GM18951 (cell line): ENCODE data around the gene RNF213.

Source experiments
- POLR2A ChIP-seq: IDR thresholded peaks from 4 replicates; pipeline ENCODE4 v1.6.1; 2011; ENCODE audit warnings: mild to moderate bottlenecking; ENCODE audit not compliant: insufficient read length, insufficient read depth; ENCODE audit errors: extremely low read depth
- in situ Hi-C: fragments of 300-500 bp; cut with MboI; formaldehyde crosslinking; loops from one replicate; pipeline ENCODE4 v1.12.0; 2022; ENCODE audit warnings: low sequenced_read_pairs, mixed read lengths, inconsistent platforms; ENCODE audit not compliant: unreplicated experiment

The RNF213 gene

DNA sequence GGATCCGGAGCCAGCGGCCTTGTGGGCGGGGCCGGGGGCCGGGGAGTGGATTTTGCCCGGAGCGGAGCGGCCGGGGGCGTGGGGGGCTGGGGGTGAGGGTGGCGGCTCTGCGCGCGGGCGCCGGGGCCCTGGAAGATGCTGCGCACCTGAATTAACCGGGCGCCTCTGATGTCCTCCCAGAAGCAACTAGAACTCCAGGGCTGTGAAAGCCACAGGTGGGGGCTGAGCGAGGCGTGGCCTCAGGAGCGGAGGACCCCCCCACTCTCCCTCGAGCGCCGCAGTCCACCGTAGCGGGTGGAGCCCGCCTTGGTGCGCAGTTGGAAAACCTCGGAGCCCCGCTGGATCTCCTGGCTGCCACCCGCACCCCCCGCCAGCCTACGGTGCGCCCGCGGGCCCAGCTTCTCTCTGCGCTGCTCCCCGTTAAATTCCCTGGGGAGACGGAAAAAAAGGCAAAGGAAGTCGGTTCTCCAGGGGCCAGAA is 39.9 kb upstream of the RNF213 start:
- no peak for TF ChIP-seq POLR2A
- in situ Hi-C loops = no loop called here

- in situ Hi-C loops = no loop called here
- TF ChIP-seq POLR2A = no peak
Measured at GRCh38 chr17:80221351-80222105, 39.1 kb upstream of the RNF213 start.

DNA sequence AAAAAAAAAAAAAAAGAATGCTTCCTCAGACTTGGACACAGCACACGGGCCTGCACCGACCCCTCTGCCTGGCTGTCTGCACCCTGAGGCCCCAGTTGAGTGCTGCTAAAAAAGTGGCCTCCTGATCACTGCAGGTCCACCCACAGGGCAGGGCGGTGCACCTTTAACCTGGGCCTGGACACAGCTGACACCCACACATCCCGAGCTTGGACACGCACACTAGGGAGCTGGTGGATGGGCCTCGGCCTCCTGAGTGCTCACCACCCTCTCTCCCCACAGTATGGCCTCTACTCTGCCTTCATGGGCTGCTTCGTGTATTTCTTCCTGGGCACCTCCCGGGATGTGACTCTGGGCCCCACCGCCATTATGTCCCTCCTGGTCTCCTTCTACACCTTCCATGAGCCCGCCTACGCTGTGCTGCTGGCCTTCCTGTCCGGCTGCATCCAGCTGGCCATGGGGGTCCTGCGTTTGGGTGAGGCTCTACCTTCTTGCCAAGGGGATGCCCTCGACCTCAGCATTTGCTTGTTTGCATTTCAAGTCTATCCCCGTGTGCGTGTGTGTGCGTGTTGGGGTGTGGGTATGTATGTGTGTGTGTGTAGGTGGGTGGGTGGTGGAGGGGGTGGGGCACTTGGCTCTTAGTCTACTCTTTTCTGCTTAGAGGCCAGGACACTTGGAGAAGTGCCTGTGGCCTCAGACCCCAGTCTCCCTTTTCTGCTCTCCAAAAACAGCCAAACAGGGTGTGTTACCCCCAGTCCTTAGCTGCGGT is 38.1 kb upstream of the RNF213 start:
- TF ChIP-seq POLR2A = no peak
- in situ Hi-C loops = no loop called here

- TF ChIP-seq POLR2A = no peak
- in situ Hi-C loops = no loop called here
Measured at GRCh38 chr17:80223142-80223815, 37.4 kb upstream of the RNF213 start.

DNA sequence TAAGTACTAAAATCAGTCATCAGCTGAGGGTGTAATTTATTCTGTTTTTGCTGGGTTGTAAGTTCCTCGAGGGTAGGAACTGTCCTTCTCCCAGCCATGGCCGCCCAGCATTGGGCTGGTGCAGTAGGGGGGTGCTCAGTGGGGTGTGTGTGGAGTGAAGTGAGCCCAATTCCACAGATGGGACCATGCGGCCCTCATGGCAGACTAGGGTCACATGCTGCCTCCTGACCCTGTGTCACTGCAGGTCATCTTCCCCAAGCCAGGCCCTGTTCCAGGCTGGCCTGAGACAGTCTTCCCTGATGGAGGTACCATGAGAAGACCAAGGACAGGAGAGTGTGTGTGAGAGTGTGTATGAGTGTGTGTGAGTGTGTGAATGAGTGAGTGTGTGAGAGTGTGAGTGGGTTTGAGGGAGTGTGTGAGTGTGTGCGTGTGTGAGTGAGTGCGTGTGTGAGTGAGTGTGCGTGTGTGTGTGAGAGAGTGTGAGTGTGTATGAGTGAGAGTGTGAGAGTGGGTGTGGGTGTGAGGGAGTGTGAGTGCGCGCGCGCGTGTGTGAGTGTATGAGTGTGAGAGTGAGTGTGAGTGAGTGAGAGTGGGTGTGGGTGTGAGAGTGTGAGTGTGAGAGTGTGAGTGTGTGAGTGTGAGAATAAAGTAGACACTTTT is 36.7 kb upstream of the RNF213 start:
- in situ Hi-C loops = no loop called here
- no peak for TF ChIP-seq POLR2A

- in situ Hi-C loops = no loop called here
- TF ChIP-seq POLR2A = no peak
Measured at GRCh38 chr17:80224683-80225082, 36.0 kb upstream of the RNF213 start.

GRCh38 chr17:80225230-80225629 is 35.4 kb upstream of the RNF213 start:
- in situ Hi-C loops = no loop called here
- no peak for TF ChIP-seq POLR2A

- TF ChIP-seq POLR2A = no peak
- in situ Hi-C loops = no loop called here
Measured at GRCh38 chr17:80227156-80227555, 33.5 kb upstream of the RNF213 start.

DNA sequence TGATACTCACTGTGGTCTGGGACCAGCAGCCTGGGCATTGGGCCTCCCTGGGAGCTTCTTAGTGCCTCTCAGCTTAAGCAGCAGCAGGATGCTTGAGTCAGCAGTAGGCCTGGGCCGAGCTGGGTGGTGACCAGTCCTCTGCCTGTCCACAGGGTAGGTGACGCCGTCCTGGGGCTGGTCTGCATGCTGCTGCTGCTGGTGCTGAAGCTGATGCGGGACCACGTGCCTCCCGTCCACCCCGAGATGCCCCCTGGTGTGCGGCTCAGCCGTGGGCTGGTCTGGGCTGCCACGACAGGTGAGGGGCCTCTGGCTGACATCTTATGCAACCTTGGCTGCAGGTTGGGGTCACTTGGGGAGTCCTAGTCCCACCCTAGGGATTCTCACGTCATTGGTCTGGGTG is 33.0 kb upstream of the RNF213 start:
- TF ChIP-seq POLR2A = no peak
- in situ Hi-C loops = no loop called here

GRCh38 chr17:80228477-80228876 is 32.2 kb upstream of the RNF213 start:
- in situ Hi-C loops = no loop called here
- no peak for TF ChIP-seq POLR2A

- in situ Hi-C loops = no loop called here
- no peak for TF ChIP-seq POLR2A
Measured at GRCh38 chr17:80229011-80229410, 31.6 kb upstream of the RNF213 start.

DNA sequence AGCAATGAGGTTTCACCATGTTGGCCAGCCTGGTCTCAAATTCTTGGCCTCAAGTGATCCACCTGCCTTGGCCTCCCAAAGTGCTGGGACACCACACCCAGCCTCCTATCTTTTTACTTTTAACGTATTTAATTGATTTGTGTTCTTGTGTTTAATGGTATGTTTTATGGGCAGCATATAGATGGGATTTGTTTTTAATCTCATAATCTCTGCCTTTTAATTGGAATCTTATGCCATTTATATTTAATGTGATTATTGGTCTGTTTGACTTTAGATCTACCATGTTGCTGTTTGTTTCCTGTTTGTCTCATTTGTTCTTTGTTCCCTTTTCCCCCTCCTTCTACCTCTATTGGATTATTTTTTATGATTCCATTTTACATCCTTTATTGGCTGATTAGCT is 28.2 kb upstream of the RNF213 start:
- in situ Hi-C loops = no loop called here
- TF ChIP-seq POLR2A = no peak

DNA sequence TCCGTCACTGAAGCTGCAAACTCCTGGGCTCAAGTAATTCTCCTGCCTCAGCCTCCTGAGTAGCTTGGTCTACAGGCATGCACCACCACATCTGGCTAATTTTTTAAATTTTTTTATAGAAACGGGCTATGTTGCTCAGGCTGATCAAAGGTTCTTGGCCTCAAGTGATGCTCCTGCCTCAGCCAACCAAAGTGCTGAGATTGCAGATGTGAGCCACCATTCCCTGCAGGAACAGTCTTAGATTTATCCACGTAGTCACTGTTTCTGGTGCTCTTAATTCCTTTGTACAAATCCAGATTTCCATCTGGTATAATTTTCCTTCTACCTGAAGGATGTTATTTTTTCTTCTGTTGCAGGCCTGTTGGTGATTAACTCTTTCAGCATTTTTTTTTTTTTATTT is 27.4 kb upstream of the RNF213 start:
- in situ Hi-C loops = no loop called here
- TF ChIP-seq POLR2A = no peak
